GM18499 (cell line): ENCODE data around the gene CDON.
"Not testable (repeated sequence)": the region's sequence is repeated elsewhere in the genome, so short reads cannot be mapped to it uniquely, and the experiment has no call there.

Source experiments
- ATAC-seq: cut with Tn5 transposase; IDR thresholded peaks from one replicate; pipeline ENCODE4 v1.9.1; 2021; ENCODE audit warnings: moderate number of reproducible peaks; ENCODE audit not compliant: insufficient read depth, unreplicated experiment

Gene CDON

GRCh38 chr11:125933030-125933813, 129.4 kb downstream of the CDON start:
- ATAC-seq = no peak

GRCh38 chr11:125932301-125932700, 130.4 kb downstream of the CDON start:
- ATAC-seq = no peak

- no peak for ATAC-seq
Measured at GRCh38 chr11:125931668-125932067, 131.0 kb downstream of the CDON start.

GRCh38 chr11:125931116-125931515, 131.6 kb downstream of the CDON start:
- no peak for ATAC-seq

- ATAC-seq = no peak
Measured at GRCh38 chr11:125930076-125930450, 132.6 kb downstream of the CDON start.

- no peak for ATAC-seq
Measured at GRCh38 chr11:125929445-125930075, 133.1 kb downstream of the CDON start.

- no peak for ATAC-seq
Measured at GRCh38 chr11:125926682-125927081, 136.0 kb downstream of the CDON start.

- ATAC-seq = no peak
Measured at GRCh38 chr11:125925804-125926203, 136.9 kb downstream of the CDON start.

- ATAC-seq = no peak
Measured at GRCh38 chr11:125925247-125925740, 137.4 kb downstream of the CDON start.

- no peak for ATAC-seq
Measured at GRCh38 chr11:125924384-125925007, 138.2 kb downstream of the CDON start.

GRCh38 chr11:125923633-125924032, 139.0 kb downstream of the CDON start:
- no peak for ATAC-seq

GRCh38 chr11:125923012-125923579, 139.6 kb downstream of the CDON start:
- no peak for ATAC-seq

GRCh38 chr11:125922156-125922555, 140.5 kb downstream of the CDON start:
- ATAC-seq = no peak

GRCh38 chr11:125921042-125921441, 141.6 kb downstream of the CDON start:
- ATAC-seq = no peak

- no peak for ATAC-seq
Measured at GRCh38 chr11:125918140-125918840, 144.4 kb downstream of the CDON start.

GRCh38 chr11:125916683-125917347, 145.9 kb downstream of the CDON start:
- ATAC-seq = no peak

- not testable (repeated sequence) for ATAC-seq
Measured at GRCh38 chr11:125914601-125915000, 148.1 kb downstream of the CDON start.

- ATAC-seq = no peak
Measured at GRCh38 chr11:125910226-125910849, 152.3 kb downstream of the CDON start.
